HCT116 (cell line): Measurements from ENCODE around the gene ELMOD1. TPM values are rescaled to one million over a fixed set of nuclear protein-coding genes. Genes with fewer than 3 reads are reported as not detected.

Experiments
- ATAC-seq: fragments of 200-7000 bp; cut with Tn5 transposase; 2 replicates; pipeline ENCODE4 v1.9.1; 2020; ENCODE audit warnings: mild to moderate bottlenecking, moderate library complexity
- BruUV-seq: library from RNA; stranded (reverse); fragments of 400-500 nt; replicated peaks from 2 replicates; lab custom pipeline; 2021; lab: Mats Ljungman, UMichigan
- CTCF ChIA-PET: fragments of 300-600 bp; sonication (Branson Sonifier 250); formaldehyde crosslinking; loops from one replicate; lab custom pipeline; 2021; ENCODE audit warnings: antibody characterized with exemption; lab: Charles Lee
- POLR2A ChIA-PET: fragments of 300-600, 350-600 bp; sonication (Branson Sonifier 250); formaldehyde crosslinking; loops from one replicate; lab custom pipeline; 2021; ENCODE audit warnings: antibody characterized with exemption; lab: Charles Lee
- RAD21 ChIA-PET, 2 experiments: fragments of 300-600 bp; sonication (Branson Sonifier 250); formaldehyde crosslinking; loops; one replicate each; lab custom pipeline; 2023; ENCODE audit warnings: low total read pairs in 2 of 2; ENCODE audit not compliant: uncharacterized antibody in 2 of 2, unreplicated experiment in 2 of 2, low non-redundant PET in 1 of 2; lab: Charles Lee
- DNase-seq: peaks from one replicate; pipeline ENCODE4 v3.0.0-alpha.2; 2010; ENCODE audit warnings: low read depth, low spot score
- H2AFZ ChIP-seq: fragments of 200-600 bp; shearing (Covaris generic), sonication (generic); 2 replicates; pipeline ENCODE4 v1.6.1; 2017; ENCODE audit warnings: low read depth, mixed run types, mixed read lengths, antibody characterized with exemption, low read length; ENCODE audit not compliant: poor library complexity, severe bottlenecking
- H3K27ac ChIP-seq: 2 replicates; pipeline ENCODE4 v1.5.1; 2012; ENCODE audit warnings: low read depth, low read length
- H3K27me3 ChIP-seq: fragments of 200-600 bp; sonication (generic); 2 replicates; pipeline ENCODE4 v1.6.1; 2016; ENCODE audit warnings: mixed run types, low read length, mixed read lengths; ENCODE audit not compliant: insufficient read depth
- H3K36me3 ChIP-seq, 2 experiments: fragments of 200-500 bp in 1 of 2; fragments of 200-600 bp in 1 of 2; sonication (Bioruptor generic) in 1 of 2; sonication (generic) in 1 of 2; 2 replicates each; pipeline versions ENCODE4 v1.5.1 to v1.6.1; 2014 to 2016; ENCODE audit warnings: low read length in 2 of 2, inconsistent platforms in 1 of 2, mixed read lengths in 1 of 2, mixed run types in 1 of 2; ENCODE audit not compliant: insufficient read depth in 2 of 2, control insufficient read depth in 1 of 2
- H3K4me1 ChIP-seq, 2 experiments: fragments of 200-600 bp in 1 of 2; sonication (generic) in 1 of 2; 2 replicates each; pipeline versions ENCODE4 v1.5.1 to v1.6.1; 2012 to 2017; ENCODE audit warnings: low read length in 2 of 2, inconsistent platforms in 1 of 2, mild to moderate bottlenecking in 1 of 2, mixed read lengths in 1 of 2, mixed run types in 1 of 2, moderate library complexity in 1 of 2; ENCODE audit not compliant: insufficient read depth in 2 of 2, control insufficient read depth in 1 of 2
- H3K4me2 ChIP-seq: fragments of 200-600 bp; sonication (generic); 2 replicates; pipeline ENCODE4 v1.6.1; 2017; ENCODE audit warnings: mixed run types, low read length, mixed read lengths
- H3K4me3 ChIP-seq, 2 experiments: fragments of 200-600 bp in 1 of 2; sonication (generic) in 1 of 2; replicated peaks in 1 of 2; 2 replicates each; pipeline ENCODE4 v1.5.1; 2011 to 2016; ENCODE audit warnings: low read length in 2 of 2, control low read depth in 1 of 2, low read depth in 1 of 2, mild to moderate bottlenecking in 1 of 2, mixed read lengths in 1 of 2, mixed run types in 1 of 2
- H3K79me2 ChIP-seq: fragments of 200-600 bp; sonication (generic); 2 replicates; pipeline ENCODE4 v1.6.1; 2017; ENCODE audit warnings: mild to moderate bottlenecking, mixed run types, low read length, moderate library complexity, mixed read lengths; ENCODE audit not compliant: insufficient read depth
- H3K9ac ChIP-seq: fragments of 200-600 bp; sonication (generic); 2 replicates; pipeline ENCODE4 v1.6.1; 2016; ENCODE audit warnings: low read length, mixed read lengths
- H3K9me2 ChIP-seq: fragments of 200-600 bp; sonication (generic), shearing (Covaris generic); 2 replicates; pipeline ENCODE4 v1.6.1; 2017; ENCODE audit warnings: mixed run types, mild to moderate bottlenecking, moderate library complexity; ENCODE audit not compliant: insufficient read depth
- H3K9me3 ChIP-seq, 2 experiments: fragments of 200-500 bp in 1 of 2; fragments of 200-600 bp in 1 of 2; sonication (Bioruptor generic) in 1 of 2; sonication (generic) in 1 of 2; 2 replicates each; pipeline ENCODE4 v1.6.1; 2014 to 2017; ENCODE audit warnings: low read length in 2 of 2, mixed read lengths in 2 of 2, inconsistent platforms in 1 of 2, low read depth in 1 of 2, mild to moderate bottlenecking in 1 of 2, mixed run types in 1 of 2, moderate library complexity in 1 of 2; ENCODE audit not compliant: control insufficient read depth in 1 of 2, insufficient read depth in 1 of 2
- H4K20me1 ChIP-seq: fragments of 200-600 bp; sonication (generic), shearing (Covaris generic); 2 replicates; pipeline ENCODE4 v1.6.1; 2017; ENCODE audit warnings: mixed run types, mild to moderate bottlenecking, moderate library complexity; ENCODE audit not compliant: insufficient read depth
- FOSL1 ChIP-seq: IDR thresholded peaks from 2 replicates; pipeline ENCODE4 v1.6.1; 2012; ENCODE audit warnings: low read depth
- JUND ChIP-seq: IDR thresholded peaks from 2 replicates; pipeline ENCODE4 v1.6.1; 2012
- POLR2A ChIP-seq: IDR thresholded peaks from 2 replicates; pipeline ENCODE4 v1.7.0; 2011; ENCODE audit warnings: borderline replicate concordance; ENCODE audit not compliant: insufficient read depth, insufficient read length; ENCODE audit errors: extremely low read depth
- POLR2AphosphoS5 ChIP-seq: IDR thresholded peaks from 2 replicates; pipeline ENCODE4 v1.6.1; 2011; ENCODE audit warnings: mild to moderate bottlenecking, low read depth, low read length, moderate library complexity
- SIN3A ChIP-seq: IDR thresholded peaks from 2 replicates; pipeline ENCODE4 v1.6.1; 2012; ENCODE audit warnings: low read depth
- SRF ChIP-seq: IDR thresholded peaks from 2 replicates; pipeline ENCODE4 v1.6.1; 2012; ENCODE audit warnings: low read depth
- TCF7L2 ChIP-seq: IDR thresholded peaks from 2 replicates; pipeline ENCODE4 v1.7.0; 2011; ENCODE audit warnings: borderline replicate concordance, inconsistent platforms; ENCODE audit not compliant: insufficient read depth, insufficient read length; ENCODE audit errors: extremely low read depth
- ZBTB33 ChIP-seq: IDR thresholded peaks from 2 replicates; pipeline ENCODE4 v1.6.1; 2011; ENCODE audit warnings: mild to moderate bottlenecking, low read length, moderate library complexity; ENCODE audit not compliant: insufficient replicate concordance; ENCODE audit errors: extremely low read depth
- ZNF274 ChIP-seq: fragments of 200-500 bp; sonication (Bioruptor generic); IDR thresholded peaks from 2 replicates; pipeline ENCODE4 v1.6.1; 2014; ENCODE audit warnings: mild to moderate bottlenecking, low read depth, low read length, inconsistent platforms
- intact Hi-C: fragments of 100-400 bp; cut with micrococcal nuclease; formaldehyde crosslinking; loops from 2 replicates; pipeline ENCODE4 v1.10.0; 2022
- total RNA-seq: library from RNA; stranded (reverse); gene quantifications from one replicate; pipeline ENCODE4 v1.2.1, GENCODE V29; 2021; ENCODE audit not compliant: unreplicated experiment
- TF ChIP-seq, protein P1 (sequence below): IDR thresholded peaks from 2 replicates; pipeline ENCODE4 v1.6.1; 2012

Gene ELMOD1
- total RNA-seq, 1 experiment from 2014 or later = 2.9 TPM

DNA sequence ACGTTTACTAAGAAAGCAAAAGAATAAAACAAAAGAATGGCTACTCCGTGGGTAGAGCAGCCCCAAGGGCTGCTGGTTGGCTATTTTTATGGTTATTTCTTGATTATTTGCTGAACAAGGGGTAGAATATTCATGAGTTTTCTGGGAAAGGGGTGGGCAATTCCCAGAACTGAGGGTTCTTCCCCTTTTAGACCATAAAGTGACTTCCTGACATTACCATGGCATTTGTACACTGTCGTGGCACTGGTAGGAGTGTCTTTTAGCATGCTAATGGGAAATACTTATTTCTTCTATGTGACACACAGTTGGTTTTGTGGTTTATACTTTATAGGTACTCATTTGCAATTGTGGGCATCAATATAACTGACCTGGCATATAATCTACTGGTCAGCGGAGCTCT, 64.7 kb downstream of the ELMOD1 start (continued):
- TF ChIP-seq ZBTB33 = no peak
- no peak for TF ChIP-seq FOSL1
- no peak for TF ChIP-seq TCF7L2
- no peak for TF ChIP-seq POLR2A
- TF ChIP-seq ZNF274 = no peak
- no peak for TF ChIP-seq SIN3A
- TF ChIP-seq SRF = no peak

GRCh38 chr11:107659310-107659709, 68.4 kb downstream of the ELMOD1 start:
- RAD21 ChIA-PET = no interaction called here
- Histone ChIP-seq H4K20me1 (no peaks in the 10 kb centered on the region), H2AFZ (no peak overlapping the region), H3K4me2 (no peak overlapping the region), H3K36me3 (no peaks in the 10 kb centered on the region), H3K4me3 (no peak overlapping the region), H3K9me3 (no peaks in the 10 kb centered on the region), H3K27me3 (no peaks in the 10 kb centered on the region), H3K9me2 (no peaks in the 10 kb centered on the region), H3K9ac (no peak overlapping the region), H3K27ac (no peak overlapping the region), H3K79me2 (no peaks in the 10 kb centered on the region), H3K4me1 (no peaks in the 10 kb centered on the region)
- intact Hi-C loops = no loop called here
- DNase-seq (no peak), ATAC-seq (no peak)
- POLR2A ChIA-PET = no interaction called here
- BruUV-seq = no TSS peak
- TF ChIP-seq FOSL1 (no peak), ZNF274 (no peak), POLR2AphosphoS5 (no peak), JUND (no peak), TCF7L2 (no peak)
- TF ChIP-seq, protein P1, sequence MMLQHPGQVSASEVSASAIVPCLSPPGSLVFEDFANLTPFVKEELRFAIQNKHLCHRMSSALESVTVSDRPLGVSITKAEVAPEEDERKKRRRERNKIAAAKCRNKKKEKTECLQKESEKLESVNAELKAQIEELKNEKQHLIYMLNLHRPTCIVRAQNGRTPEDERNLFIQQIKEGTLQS = no peak
- CTCF ChIA-PET = no interaction called here
